ENCODE results near the gene RDH16.

- no peak for TF ChIP-seq TAF1 (IDR thresholded peaks at IDR 0.05; ENCODE audit: low read depth)
- TF ChIP-seq FOXM1 (IDR thresholded peaks at IDR 0.05; ENCODE audit: borderline replicate concordance, low read depth) = no peak
Observed at GRCh38 chr12:56929780-56930179, 27.6 kb downstream of the RDH16 start.
